Dedifferentiated amniotic fluid mesenchymal stem cell (primary cell): ENCODE data around the gene DYNC2LI1.

Experiments used
- DNase-seq: peaks from one replicate; pipeline ENCODE4 v3.0.0-alpha.2; 2016; ENCODE audit errors: extremely low spot score

The DYNC2LI1 gene

GRCh38 chr2:43846140-43846793, 72.4 kb downstream of the DYNC2LI1 start:
- DNase-seq, result no peak

- DNase-seq, result no peak
Observed at GRCh38 chr2:43848214-43848613, 74.4 kb downstream of the DYNC2LI1 start.

- no peak for DNase-seq
Observed at GRCh38 chr2:43851011-43851980, 77.5 kb downstream of the DYNC2LI1 start.

- no peak for DNase-seq
Observed at GRCh38 chr2:43852196-43852730, 78.4 kb downstream of the DYNC2LI1 start.

- no peak for DNase-seq
Observed at GRCh38 chr2:43853141-43854081, 79.6 kb downstream of the DYNC2LI1 start.

- DNase-seq, result no peak
Observed at GRCh38 chr2:43854671-43855070, 80.8 kb downstream of the DYNC2LI1 start.

- DNase-seq, result no peak
Observed at GRCh38 chr2:43855292-43855691, 81.5 kb downstream of the DYNC2LI1 start.
